Measurements from ENCODE around the gene CHRM4. TPM values are rescaled to one million over a fixed set of nuclear protein-coding genes. Genes with fewer than 3 reads are reported as not detected.

CHRM4 gene
- total and polyA plus RNA-seq, 12 donors = 0.03 to 0.32 (median 0.30) TPM; not detected in 9

DNA sequence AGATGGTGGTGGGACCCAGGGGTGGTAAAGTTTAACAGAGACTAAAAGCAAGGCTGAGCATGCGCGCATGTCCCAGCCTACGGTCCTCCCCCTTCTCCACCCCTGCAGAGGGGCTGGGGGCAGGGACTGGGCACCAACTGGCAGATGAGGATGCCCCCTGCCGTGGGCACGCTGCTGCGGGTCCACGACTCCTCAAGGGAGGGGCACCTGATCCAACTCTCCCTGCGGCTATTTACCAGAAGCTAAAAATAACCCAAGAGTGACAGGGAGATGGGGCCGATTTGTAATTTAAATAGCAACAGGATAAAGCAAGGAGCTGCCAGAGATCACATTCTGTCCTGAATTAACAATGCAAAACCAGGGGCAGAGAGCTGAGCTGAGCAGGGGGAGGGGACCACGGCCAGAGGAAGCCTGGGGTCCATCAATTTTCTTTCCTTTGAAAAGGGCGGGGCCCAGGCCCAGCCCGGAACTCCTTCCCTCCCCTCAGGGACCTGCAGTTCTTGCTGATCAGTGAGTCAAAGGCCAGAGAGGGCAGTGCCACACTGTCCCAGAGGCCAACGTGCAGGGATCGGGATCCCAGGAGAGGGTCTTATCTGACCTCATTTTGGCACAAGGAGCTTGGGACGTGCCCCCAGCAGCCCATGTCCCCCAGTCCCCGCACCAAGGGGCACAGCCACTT, 52.4 kb downstream of the CHRM4 start:
- ATAC-seq = peak; percentile 57 to 88 (median 81)
- Histone ChIP-seq H3K9me3 (no peaks in the 10 kb centered on the region), H3K4me1 (peaks cover 15 to 74% (median 56%) of the 10 kb centered on the region in 9 donors), H3K36me3 (no peaks in the 10 kb centered on the region), H3K4me3 (peak overlapping the region in 8 of 10 donors; percentile 20 to 44 (median 36)), H3K27ac (peak overlapping the region; percentile 64 to 97 (median 92)), H3K27me3 (peaks cover 0 to 7% (median 1%) of the 10 kb centered on the region in 7 donors)
- TF ChIP-seq, protein P1, sequence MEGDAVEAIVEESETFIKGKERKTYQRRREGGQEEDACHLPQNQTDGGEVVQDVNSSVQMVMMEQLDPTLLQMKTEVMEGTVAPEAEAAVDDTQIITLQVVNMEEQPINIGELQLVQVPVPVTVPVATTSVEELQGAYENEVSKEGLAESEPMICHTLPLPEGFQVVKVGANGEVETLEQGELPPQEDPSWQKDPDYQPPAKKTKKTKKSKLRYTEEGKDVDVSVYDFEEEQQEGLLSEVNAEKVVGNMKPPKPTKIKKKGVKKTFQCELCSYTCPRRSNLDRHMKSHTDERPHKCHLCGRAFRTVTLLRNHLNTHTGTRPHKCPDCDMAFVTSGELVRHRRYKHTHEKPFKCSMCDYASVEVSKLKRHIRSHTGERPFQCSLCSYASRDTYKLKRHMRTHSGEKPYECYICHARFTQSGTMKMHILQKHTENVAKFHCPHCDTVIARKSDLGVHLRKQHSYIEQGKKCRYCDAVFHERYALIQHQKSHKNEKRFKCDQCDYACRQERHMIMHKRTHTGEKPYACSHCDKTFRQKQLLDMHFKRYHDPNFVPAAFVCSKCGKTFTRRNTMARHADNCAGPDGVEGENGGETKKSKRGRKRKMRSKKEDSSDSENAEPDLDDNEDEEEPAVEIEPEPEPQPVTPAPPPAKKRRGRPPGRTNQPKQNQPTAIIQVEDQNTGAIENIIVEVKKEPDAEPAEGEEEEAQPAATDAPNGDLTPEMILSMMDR (IDR thresholded peaks at IDR 0.05) = peak in 3 of 9 donors; percentile 18 to 47 (median 43)
- intact Hi-C loops (cut with DNase I) = no loop called here
- DNase-seq = peak in 1 of 2 donors; percentile 73
- 9 to 16% methylated on average over 16 of the region's 16 CpGs for WGBS, 2 donors

DNA sequence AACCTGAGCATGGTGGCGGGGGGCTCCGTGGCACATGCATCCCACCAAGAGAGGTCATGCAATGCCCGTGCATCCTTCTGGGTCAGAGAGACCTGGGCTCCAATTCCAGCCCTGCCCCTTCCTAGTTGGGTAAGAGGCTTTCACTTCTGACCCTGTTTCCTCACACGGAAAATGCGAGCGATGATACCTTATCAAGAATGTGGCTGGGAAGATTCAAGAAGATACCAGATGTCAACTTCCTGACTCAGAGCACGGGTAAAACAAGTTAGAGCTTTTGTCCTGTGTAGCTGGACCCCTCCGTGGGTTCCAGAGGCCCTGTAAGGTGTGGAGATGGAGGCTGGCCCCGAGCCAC, 53.0 kb downstream of the CHRM4 start:
- ATAC-seq (no peak), DNase-seq (no peak)
- Histone ChIP-seq H3K36me3 (no peaks in the 10 kb centered on the region), H3K9me3 (no peaks in the 10 kb centered on the region), H3K4me3 (peak overlapping the region in 8 of 10 donors; percentile 20 to 44 (median 36)), H3K27me3 (peaks cover 0 to 12% (median 6%) of the 10 kb centered on the region in 7 donors), H3K27ac (peak overlapping the region; percentile 64 to 97 (median 92)), H3K4me1 (peaks cover 15 to 79% (median 54%) of the 10 kb centered on the region in 9 donors)
- WGBS, 2 donors = 23 to 25% methylated on average over 9 of the region's 9 CpGs
- TF ChIP-seq, protein P1 (IDR thresholded peaks at IDR 0.05) = no peak
- intact Hi-C loops (cut with DNase I) = no loop called here

DNA sequence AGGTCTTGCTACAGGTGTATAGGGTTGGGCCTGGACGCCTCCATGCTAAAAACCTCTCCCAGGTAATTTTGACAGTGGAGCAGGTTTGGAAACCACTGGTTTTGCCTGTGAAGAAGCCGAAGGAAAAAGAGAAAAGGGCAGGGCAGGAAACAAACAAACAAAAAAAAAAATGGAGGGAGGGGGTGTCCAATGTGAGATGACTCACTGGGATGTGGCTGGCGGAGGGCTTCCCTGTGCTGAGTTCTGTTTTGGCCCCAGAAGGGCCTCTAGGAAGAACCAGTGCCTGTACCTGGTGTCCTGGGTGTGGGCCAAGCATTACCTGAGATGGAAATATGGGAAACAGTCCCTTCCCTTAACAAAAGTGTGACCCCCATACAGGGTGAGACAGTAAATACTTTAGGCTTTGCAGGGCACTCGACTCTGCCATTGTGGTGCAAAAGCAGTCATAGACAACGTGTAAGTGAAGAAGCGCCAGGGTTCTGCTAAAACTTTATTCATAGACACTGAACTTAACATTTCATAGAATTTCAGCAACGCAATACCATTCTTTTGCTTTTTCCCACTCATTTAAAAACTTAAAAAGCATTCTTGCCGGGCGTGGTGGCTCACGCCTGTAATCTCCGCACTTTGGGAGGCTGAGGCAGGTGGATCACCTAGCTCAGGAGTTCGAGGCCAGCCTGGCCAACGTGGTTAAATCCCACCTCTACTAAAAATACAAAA, 53.8 kb downstream of the CHRM4 start:
- Histone ChIP-seq H3K27me3 (peaks cover 2 to 21% (median 13%) of the 10 kb centered on the region in 7 donors), H3K36me3 (no peaks in the 10 kb centered on the region), H3K4me1 (peaks cover 15 to 79% (median 51%) of the 10 kb centered on the region in 9 donors), H3K27ac (peak overlapping the region in 9 of 10 donors; percentile 0 to 97 (median 92)), H3K9me3 (no peaks in the 10 kb centered on the region), H3K4me3 (no peak overlapping the region)
- no peak for ATAC-seq
- TF ChIP-seq, protein P1 (IDR thresholded peaks at IDR 0.05) = no peak
- intact Hi-C loops (cut with DNase I) = no loop called here
- WGBS, 2 donors = 88 to 92% methylated on average over 13 of the region's 13 CpGs
- DNase-seq = no peak

DNA sequence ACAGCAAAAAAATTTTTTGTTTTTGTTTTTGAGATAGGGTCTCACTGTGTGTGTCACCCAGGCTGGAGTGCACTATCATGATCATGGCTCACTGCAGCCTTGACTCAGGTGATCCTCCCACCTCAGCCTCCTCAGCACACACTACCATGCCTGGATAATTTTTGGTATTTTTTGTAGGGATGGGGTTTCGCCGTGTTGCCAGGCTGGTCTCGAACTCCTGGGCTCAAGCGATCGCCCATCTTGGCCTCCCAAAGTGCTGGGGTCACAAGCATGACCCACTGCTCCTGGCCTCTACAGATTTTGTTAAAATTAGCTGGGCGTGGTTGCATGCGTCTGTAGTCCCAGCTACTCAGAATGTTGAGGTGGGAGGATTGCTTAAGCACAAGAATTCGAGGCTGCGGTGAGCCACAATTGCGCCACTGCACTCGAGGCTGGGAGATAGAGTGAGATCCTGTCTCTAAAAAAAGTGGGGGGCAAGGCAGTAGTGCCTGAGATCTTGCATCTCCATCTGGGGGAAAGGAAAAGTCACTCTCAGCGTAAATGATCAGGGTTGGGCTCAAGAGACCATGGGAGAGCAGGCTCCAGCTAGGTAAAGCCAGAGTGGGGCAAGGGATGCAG, 54.9 kb downstream of the CHRM4 start:
- DNase-seq = no peak
- H3K4me1 ChIP-seq = peaks cover 20 to 79% (median 47%) of the 10 kb centered on the region in 9 donors
- intact Hi-C loops (cut with DNase I) = no loop called here

More for the DNA sequence above, 54.9 kb downstream of the CHRM4 start:
- no peak overlapping the region for H3K4me3 ChIP-seq
- no peaks in the 10 kb centered on the region for H3K9me3 ChIP-seq
- H3K27ac ChIP-seq = no peak overlapping the region
- no peaks in the 10 kb centered on the region for H3K36me3 ChIP-seq
- no peak for ATAC-seq
- TF ChIP-seq, protein P1 (IDR thresholded peaks at IDR 0.05) = no peak
- 91 to 93% methylated on average over 12 of the region's 12 CpGs for WGBS, 2 donors
- peaks cover 5 to 32% (median 20%) of the 10 kb centered on the region in 7 donors for H3K27me3 ChIP-seq

Measured in heart right ventricle (tissue), 16 donors.